Forelimb muscle (tissue), 1 donor: ENCODE measurements around the gene CKAP5. TPM values are rescaled to one million over a fixed set of nuclear protein-coding genes. Genes with fewer than 3 reads are reported as not detected.

Experiments
- DNase-seq: peaks from one replicate; pipeline ENCODE4 v3.0.0-alpha.2; 2013; ENCODE audit warnings: low read depth
- polyA plus RNA-seq: library from polyadenylated mRNA; unstranded; fragments of 120-200 nt; gene quantifications from one replicate; pipeline ENCODE4 v1.2.1, GENCODE V29; 2013; ENCODE audit not compliant: insufficient read length

CKAP5 gene
- polyA plus RNA-seq, 1 donor, result 49.9 TPM

DNA sequence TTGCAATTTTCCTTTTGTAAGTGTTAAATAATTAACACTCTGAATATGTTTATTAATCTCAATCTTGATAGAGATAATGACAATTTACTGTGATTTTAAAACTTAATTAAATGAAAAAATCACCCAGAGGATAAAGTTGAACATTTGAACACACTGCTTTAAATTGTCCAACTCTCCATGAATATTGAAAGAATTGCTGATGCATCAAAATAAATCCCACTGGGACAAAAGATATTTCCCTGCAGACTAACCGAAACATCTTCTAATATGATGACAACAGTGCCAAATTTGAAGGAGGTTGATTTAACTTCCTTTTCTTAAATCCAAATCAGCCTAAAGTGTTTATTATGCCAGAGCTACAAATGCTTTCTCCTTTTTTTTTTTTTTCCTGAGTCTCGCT, 79.4 kb downstream of the CKAP5 start:
- no peak for DNase-seq

DNA sequence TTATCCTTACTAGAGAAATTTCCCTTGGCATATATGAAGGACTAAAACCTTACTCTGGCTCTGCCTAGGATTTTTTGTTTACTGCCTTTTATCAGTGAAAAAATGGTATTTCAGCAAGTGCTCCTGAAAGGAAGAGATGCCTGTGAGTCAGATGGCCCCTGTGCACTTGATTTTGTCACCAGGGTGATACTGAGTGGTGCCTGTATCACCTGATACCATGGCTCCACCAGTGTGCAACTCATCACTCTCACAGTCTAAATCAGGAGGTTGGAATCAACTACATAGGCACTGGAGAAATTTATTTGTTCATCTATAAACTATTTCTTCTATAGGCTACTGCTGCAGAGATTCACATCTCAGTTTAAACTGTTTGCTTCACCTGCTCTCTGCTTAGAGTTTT, 83.8 kb downstream of the CKAP5 start:
- no peak for DNase-seq

DNA sequence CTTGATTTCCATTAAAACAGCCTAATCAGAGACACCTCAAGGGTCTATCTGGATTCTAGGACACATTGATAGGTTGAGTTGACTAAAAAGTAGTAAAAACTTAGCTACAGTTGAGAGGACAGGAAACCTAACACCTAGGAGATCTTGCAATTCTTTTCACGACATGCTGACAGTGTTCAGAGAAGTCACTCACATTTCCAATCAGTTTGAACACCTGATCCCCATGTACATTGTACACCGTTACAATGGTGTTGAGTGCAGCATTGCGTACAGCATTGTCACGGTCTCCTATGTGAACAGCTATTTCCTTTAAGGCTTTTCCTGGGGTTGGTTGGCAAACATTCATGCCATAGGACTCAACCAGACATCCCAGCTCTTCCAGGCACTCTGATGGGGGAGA, 84.3 kb downstream of the CKAP5 start:
- no peak for DNase-seq

DNA sequence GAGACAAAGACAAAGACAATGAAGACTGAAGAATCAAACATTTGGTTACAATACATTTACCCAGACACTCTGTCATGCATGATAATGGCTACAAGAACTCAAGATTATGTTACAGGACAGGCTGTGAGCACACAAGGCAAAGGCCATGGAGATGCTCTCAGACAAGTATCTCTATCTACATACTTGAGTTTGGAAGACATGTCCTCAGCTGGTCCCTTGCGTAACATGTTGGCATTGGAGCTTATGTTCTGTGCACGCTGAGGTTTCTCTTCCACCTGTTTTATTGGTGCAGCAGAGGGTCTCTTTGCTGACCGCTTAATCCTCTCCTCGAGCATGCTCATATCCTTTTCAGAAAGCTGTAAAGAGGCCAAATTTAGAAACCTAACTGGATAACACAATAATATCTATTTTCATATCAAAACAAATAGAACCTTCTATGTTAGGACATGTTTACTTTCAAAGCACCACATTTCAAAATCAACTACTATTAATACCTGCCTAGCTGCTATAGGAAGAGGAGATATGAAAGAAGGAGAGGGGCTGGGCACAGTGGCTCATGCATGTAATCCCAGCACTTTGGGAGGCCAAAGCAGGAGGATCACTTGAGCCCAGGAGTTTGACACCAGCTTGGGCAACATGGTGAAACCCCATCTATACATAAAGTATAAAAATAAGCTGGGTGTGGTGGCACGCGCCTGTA, 85.5 kb downstream of the CKAP5 start:
- no peak for DNase-seq

DNA sequence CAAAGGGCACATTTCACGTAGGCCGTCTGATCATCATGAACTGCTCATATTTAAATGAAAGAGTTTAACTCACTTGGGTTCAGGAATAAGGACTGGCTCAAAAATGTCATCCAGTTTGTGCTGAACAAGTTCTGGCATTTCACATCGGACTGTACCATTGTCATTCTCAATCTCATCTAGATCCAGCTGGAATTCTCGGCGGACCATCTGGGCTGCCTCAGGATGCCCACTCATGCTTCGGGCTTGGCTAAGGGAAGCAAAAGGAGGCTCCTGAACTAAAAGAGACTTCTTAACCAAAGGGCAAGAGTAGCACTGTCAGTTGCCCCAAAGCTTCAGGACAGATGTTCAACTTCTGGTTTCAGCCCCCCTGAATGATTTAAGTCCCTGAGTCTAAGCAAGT, 86.9 kb downstream of the CKAP5 start:
- DNase-seq, result no peak

DNA sequence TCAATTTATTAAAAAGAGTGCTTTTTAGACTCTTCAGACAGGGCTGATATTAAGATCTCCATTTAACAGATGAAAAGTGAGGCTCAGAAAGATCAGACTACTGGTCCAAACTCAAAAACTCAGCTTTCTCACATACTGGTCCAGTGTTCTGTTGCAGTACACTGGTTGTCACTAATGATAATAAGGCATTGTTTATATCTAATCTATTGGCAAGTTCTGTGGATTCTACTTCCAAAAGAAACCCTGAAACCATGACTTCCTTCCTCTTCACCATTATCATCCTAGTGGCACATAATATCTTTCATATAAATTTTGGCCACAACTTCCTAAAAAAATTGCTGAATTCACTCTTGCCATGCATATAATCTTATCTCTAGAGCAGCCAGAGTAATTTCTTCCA, 90.1 kb downstream of the CKAP5 start:
- no peak for DNase-seq

DNA sequence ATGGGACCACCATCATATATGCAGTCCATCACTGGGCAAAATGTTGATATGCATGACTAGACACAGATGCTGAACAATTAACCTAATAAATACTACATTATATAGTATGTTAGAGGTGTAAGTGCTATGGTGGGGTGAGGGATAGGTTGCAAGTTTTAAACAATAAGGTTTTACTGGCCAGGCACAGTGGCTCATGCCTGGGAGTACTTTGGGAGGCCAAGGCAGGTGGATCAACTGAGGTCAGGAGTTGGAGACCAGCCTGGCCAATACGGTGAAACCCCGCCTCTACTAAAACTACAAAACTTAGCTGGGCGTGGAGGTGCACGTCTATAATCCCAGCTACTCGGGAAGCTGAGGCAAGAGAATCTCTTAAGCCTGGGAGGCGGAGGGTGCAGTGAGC, 98.9 kb downstream of the CKAP5 start:
- no peak for DNase-seq

DNA sequence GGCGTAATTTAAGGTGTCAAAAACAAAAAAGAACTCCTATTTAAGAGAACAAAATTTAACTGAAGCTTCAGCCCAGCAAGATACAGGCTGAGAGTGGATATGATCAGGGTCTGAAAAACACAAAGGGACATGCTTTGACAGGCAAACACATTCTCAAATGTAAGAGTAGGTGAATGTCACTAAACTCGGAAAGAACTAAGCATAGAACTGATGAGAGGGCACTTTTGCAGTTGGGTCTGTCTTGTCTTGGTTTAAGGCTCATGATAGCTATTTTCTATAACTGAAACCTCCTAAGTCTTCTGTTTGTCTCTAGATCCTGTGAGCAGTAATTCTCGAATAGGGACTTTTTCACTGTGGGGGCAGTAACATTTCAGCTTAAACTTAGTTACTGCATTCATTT, 100.1 kb downstream of the CKAP5 start:
- no peak for DNase-seq

DNA sequence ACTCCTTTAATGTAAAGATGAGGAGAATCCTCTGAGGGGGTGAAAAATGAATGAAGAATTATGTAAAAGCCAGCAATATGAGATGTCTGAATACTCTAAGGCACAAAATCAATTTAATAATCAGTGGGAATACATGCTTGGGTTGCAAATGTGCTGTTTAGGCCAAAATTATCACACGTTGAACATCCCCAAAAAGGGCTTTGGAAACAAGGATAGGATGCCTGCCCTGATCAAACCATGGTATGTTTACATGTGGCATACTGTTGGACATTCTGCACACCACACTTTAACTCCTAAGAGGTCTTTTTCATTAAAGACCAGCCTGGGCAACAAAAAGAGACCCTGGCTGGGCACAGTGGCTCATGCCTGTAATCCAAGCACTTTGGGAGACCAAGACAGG, 100.8 kb downstream of the CKAP5 start:
- DNase-seq, result no peak

DNA sequence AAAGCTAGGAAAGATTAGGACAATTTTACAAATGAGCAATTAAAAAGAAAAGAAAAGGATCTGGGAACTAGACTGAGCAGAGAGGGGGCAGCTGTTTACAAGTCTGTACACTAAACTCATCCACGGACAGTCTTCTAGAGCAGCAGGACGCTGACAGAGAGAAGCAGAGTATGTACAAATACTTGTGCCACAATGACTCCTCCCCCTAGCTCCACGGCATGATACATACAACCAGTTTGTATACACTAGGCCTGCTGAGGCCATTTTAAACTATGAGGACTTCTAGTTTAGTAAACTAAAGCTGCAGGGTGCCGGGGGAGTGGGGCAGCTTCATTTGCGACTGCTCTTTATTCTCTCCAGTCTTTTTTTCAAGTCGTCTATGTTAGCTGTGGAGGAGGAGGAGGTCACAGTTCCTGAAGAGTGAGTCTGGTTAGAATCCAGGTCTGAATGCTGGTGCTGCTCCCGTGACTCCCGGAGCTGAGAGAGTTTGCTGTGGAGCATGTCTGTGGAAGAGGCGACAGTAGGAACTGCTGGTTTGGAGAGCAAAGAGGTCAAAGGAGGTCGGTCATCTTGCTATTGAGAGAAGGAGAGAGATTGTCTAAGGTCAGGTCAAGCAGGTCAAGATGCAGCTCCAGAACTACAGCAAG, 102.3 kb downstream of the CKAP5 start:
- no peak for DNase-seq

DNA sequence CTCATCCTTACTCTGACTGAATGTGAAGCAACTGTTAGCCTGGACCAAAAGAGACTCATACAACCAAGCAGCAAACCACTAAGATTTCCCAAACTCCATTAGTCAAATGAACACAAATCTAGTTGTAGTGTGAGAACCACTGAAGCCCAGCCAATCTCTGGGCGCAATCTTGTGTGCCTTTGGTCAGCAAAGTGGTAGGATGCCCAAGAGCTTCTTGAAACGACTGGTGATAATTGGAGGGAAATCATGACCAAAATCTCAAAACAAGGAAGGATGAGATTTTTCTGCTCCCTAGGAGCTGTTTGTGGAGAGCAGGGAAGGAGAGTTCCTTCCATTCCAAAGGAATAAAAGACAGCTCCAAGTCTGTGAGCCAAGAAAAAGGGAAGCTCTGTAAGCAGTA, 103.0 kb downstream of the CKAP5 start:
- DNase-seq, result no peak

DNA sequence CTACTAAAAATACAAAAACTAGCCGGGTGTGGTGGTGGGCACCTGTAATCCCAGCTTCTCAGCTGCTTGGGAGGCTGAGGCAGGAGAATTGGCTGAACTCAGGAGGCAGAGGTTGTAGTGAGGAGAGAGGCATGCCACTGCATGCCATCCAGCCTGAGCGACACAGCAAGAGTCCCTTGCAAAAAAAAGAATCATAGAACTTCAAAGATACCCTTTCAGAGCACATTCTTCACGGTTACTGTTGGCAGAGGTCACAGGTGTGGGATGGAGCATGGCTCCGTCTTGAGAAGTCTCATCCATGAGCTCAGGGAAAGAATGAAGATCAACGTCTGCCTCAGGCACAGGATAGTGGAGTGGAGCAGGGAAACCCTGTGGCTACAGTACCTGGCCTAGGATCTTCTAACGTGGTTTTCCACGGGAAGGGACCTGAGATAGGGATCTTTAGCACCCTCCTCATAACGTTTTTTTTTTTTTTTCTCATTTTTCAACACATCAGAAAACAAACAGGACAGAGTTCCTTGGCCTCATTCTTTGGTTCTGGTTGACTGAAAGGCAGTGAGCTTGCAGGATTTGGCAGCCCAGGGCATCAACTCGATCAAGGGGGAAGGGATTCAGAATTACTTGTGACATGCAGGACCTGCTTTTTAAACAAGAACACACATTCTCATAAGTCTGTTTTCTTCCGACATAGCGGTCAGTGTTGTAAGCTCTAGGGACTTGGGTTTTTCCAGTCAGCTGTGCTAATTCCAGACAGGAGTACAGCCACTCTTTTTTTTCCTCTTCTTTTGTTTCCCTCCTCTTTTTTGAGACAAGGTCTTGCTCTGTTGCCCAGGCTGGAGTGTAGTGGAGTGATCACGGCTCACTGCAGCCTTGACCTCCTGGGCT, 104.2 kb downstream of the CKAP5 start:
- DNase-seq, result no peak

DNA sequence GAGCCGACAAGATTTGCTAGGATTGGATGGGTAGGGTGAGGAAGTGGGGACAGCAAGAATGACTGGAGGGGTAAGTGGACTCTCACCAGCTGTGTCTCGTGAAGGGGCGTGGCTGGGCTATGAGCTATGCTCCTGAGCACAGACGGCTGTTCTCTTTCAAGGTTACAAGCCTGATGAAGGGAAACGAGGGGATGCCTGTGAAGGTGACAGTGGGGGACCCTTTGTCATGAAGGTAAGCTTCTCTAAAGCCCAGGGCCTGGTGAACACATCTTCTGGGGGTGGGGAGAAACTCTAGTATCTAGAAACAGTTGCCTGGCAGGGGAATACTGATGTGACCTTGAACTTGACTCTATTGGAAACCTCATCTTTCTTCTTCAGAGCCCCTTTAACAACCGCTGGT, 107.2 kb downstream of the CKAP5 start:
- DNase-seq, result no peak

DNA sequence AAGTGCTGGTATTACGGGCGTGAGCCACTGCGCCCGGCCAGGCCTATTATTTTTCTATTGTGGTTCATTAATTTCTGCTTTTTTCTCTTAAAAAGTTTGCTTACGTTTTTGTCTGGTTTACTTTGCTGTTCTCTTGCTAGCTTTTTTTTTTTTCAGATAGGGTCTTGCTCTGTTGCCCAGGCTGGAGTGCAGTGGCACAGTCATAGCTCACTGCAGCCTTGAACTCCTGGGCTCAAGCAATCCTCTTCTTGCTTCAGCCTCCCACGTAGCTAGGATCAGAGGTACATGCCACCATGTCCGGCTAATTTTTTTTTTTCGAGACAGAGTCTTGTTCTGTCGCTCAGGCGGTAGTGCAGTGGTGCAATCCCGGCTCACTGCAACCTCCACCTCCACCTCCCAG, 108.4 kb downstream of the CKAP5 start:
- no peak for DNase-seq

DNA sequence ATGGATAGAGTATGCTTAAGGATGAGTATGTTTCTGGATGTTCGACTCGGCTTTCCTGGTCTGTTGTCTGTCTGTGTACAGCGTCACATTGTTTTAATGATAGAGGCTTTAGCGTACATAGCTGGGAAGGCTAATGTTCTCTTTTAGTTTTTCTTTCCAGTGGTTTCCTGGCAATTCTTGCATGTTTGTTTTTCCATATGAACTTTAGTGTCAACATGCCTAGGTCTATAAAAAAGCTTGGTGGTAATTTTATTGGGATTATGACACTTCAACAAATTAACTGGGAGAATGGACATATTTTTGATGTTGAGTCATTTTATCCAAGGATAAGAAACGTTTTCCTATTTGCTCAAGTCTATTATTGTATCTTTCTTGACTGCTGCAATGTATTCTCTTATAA, 109.5 kb downstream of the CKAP5 start:
- no peak for DNase-seq

DNA sequence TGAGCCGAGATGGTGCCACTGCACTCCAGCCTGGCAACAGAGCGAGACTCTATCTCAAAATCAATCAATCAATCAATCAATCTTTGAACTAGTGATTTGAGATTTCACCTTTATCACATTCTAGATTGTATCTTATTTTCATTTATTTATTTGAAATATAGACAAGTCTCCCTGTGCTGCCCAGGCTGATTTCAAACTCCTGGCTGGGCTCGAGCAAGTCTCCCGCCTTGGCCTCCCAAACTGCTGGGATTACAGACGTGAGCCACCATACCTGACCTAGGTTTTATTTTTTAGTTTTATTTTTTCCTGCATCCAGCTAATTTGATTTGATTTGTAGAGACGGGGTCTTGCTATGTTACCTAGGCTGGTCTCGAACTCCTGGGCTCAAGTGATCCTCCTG, 109.9 kb downstream of the CKAP5 start:
- DNase-seq, result no peak

DNA sequence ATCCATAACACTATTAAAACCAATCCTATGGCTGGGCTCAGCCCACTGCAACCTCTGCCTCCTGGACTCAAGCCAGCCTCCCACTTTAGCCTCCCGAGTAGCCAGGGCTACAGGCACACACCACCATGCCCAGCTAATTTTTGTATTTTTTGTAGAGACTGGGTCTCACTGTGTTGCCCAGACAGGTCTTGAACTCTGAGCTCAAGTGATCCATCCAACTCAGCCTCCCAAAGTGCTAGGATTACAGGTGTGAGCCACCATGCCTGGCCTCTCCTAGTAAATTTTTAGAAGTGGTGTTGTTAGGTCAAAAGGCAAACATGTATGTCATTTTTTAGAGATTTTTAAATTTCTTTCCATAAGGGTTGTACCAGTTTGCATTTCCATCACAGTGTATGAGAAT, 112.8 kb downstream of the CKAP5 start:
- DNase-seq, result no peak

DNA sequence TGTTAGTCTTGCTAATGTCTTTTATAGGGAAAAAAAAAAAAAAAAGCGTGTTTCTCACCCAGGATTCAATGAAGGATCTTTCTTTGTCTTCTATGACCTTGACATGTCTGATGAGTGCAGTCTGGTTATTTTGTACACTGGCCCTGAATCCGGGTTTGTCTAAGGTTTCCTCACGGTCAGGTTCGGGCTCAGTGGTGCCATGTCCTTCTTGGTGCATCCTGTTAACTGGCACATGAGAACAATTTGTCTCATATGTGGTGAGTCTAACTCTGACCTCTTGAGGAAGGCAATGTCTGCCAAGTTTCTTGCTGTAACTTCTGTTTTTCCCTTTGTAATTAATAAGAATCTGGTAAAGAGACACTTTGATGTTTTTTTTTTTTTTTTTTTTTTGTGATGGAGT, 114.5 kb downstream of the CKAP5 start:
- DNase-seq, result no peak

DNA sequence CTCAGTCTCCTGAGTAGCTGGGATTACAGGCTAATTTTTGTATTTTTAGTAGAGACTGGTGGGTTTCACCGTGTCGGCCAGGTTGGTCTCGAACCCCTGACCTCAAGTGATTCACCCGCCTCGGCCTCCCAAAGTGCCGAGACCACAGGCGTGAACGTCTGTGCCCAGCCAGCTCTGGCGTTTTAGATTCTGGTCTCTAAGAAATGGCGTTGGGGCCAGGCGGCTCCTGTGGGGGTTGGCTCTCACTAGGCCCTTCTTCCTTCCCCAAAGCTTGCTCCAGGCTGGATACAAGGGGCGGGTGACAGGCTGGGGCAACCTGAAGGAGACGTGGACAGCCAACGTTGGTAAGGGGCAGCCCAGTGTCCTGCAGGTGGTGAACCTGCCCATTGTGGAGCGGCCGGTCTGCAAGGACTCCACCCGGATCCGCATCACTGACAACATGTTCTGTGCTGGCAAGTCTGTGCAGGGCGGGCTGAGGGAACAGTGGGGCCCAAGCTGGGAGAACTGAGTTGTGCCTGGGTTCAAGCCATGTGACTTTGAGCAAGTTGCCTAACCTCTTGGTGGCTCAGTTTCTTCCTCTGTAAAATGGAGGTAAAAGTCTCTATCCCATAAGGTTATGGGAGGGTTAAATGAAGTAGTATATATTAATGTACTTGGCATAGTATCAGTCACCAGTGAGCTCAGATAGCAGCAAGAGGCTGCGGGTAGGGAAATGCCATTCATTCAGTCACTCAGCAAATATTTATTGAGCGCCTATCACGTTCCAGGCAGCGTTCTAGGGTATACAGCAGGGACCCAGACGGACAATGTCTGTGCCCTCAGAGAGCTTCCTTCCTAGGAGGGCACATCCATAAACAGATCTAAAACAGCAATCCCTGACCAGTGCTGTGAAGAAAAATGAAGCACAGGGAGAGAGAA, 116.7 kb downstream of the CKAP5 start:
- DNase-seq, result no peak

DNA sequence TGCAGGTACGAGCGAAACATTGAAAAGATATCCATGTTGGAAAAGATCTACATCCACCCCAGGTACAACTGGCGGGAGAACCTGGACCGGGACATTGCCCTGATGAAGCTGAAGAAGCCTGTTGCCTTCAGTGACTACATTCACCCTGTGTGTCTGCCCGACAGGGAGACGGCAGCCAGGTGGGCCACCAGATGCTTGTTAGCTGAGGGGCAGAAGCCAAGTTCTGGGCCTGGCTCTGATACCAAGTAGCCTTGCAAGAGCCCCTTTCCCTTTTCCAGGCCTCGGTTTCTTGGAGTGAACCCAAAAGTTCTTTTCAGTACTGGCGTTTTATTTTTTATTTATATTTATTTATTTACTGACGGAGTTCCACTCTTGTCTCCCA, 117.4 kb downstream of the CKAP5 start:
- DNase-seq, result no peak

DNA sequence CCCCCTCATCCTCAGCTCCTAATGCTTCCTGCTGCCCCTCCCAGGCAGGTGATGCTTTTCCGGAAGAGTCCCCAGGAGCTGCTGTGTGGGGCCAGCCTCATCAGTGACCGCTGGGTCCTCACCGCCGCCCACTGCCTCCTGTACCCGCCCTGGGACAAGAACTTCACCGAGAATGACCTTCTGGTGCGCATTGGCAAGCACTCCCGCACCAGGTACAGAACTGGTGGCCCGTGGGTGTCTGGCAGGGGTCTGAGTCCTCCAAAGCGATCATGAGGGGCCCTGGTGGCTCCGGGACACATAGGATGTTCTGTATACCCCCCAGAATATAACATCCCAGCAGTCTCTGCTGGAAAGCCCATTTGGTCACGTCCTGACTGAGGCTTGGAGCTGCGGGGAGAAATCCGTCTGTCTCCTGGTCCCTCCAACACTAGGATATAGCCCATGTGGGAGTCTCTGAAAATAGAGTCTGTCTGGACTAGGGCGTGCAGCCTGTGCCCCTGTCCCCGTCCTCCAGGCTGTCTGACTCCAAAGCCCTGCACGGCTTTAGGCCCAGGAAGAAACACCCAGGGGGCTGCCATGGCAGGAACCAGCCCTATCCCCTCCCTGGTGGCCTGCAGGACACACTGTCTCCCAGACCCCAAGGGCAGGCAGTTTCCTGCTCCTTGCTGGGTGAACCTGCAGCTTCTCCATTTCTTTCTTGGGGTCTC, 118.0 kb downstream of the CKAP5 start:
- DNase-seq, result no peak
